HepG2 (cell line): ENCODE data around the gene RRBP1. TPM values are rescaled to one million over a fixed set of nuclear protein-coding genes. Genes with fewer than 3 reads are reported as not detected.

ENCODE experiments used
- AKAP8 ChIP-seq: sonication (generic); formaldehyde crosslinking; IDR thresholded peaks from 2 replicates; pipeline ENCODE4 v1.5.1; 2020; ENCODE audit warnings: mild to moderate bottlenecking, missing genetic modification reagents
- CHD4 ChIP-seq: fragments of 200-600 bp; sonication (generic); IDR thresholded peaks from 2 replicates; pipeline ENCODE4 v1.7.0; 2017; ENCODE audit warnings: mild to moderate bottlenecking, low read length, borderline replicate concordance
- DR1 ChIP-seq: sonication (generic); formaldehyde crosslinking; IDR thresholded peaks from 2 replicates; pipeline ENCODE4 v1.8.0; 2021; ENCODE audit warnings: mild to moderate bottlenecking, missing genetic modification reagents, inconsistent platforms
- HDAC2 ChIP-seq: sonication (generic); formaldehyde crosslinking; IDR thresholded peaks from 2 replicates; pipeline ENCODE4 v1.4.0; 2020; ENCODE audit warnings: missing genetic modification reagents
- MED13 ChIP-seq: sonication (generic); formaldehyde crosslinking; IDR thresholded peaks from 2 replicates; pipeline ENCODE4 v1.5.0; 2020; ENCODE audit warnings: missing genetic modification reagents
- MLLT10 ChIP-seq: sonication (generic); formaldehyde crosslinking; IDR thresholded peaks from 2 replicates; pipeline ENCODE4 v1.4.0; 2020; ENCODE audit warnings: missing genetic modification reagents
- NFYC ChIP-seq: IDR thresholded peaks from 2 replicates; pipeline ENCODE4 v1.6.1; 2016; ENCODE audit warnings: missing genetic modification reagents, missing compliant biosample characterization
- POLR2G ChIP-seq: fragments of 200-400 bp; formaldehyde crosslinking; IDR thresholded peaks from 2 replicates; pipeline ENCODE4 v1.6.1; 2018; ENCODE audit warnings: mild to moderate bottlenecking, low read depth, low read length, moderate library complexity
- SIN3A ChIP-seq: IDR thresholded peaks from 2 replicates; pipeline ENCODE4 v1.6.1; 2011; ENCODE audit warnings: low read depth, mild to moderate bottlenecking, control low read depth, low read length, borderline replicate concordance
- SNAI1 ChIP-seq: sonication (generic); formaldehyde crosslinking; IDR thresholded peaks from 2 replicates; pipeline ENCODE4 v1.5.0; 2020; ENCODE audit warnings: mild to moderate bottlenecking, missing genetic modification reagents, borderline replicate concordance
- SYNCRIP ChIP-seq: fragments of 200-400 bp; formaldehyde crosslinking; IDR thresholded peaks from 2 replicates; pipeline ENCODE4 v1.6.1; 2018; ENCODE audit warnings: mild to moderate bottlenecking, low read depth, low read length; ENCODE audit not compliant: insufficient read depth
- ZKSCAN8 ChIP-seq: IDR thresholded peaks from 2 replicates; pipeline ENCODE4 v1.6.1; 2016; ENCODE audit warnings: borderline replicate concordance, missing genetic modification reagents, missing compliant biosample characterization
- ZNF335 ChIP-seq: sonication (generic); formaldehyde crosslinking; IDR thresholded peaks from 2 replicates; pipeline ENCODE4 v1.4.0; 2020; ENCODE audit warnings: missing genetic modification reagents
- ZNF496 ChIP-seq: sonication (generic); formaldehyde crosslinking; IDR thresholded peaks from 2 replicates; pipeline ENCODE4 v1.8.1; 2023; ENCODE audit warnings: mild to moderate bottlenecking, moderate library complexity, missing genetic modification reagents; ENCODE audit not compliant: insufficient replicate concordance
- polyA plus RNA-seq, 8 experiments: library from polyadenylated mRNA; depleted of rRNA in 3 of 8; stranded (reverse) in 7 of 8; unstranded in 1 of 8; fragments of >200 nt; fragmentation: Illumina TruSeq in 4 of 8; extraction: Trizol in 4 of 8; gene quantifications; 2 replicates each; pipeline versions ENCODE4 v1.2.1 to v1.2.3, GENCODE V29; 2011 to 2016; ENCODE audit warnings: low read depth in 4 of 8, missing spikeins in 1 of 8, mixed read lengths in 1 of 8; ENCODE audit not compliant: insufficient read depth in 1 of 8
- total RNA-seq, 5 experiments: library from RNA; depleted of rRNA; stranded (reverse); fragments of >200 nt; fragmentation: Illumina TruSeq; extraction: Trizol; gene quantifications; 2 replicates each; pipeline ENCODE4 v1.2.3, GENCODE V29; 2016; ENCODE audit warnings: low read depth in 1 of 5
- TF ChIP-seq, protein P1 (sequence below): sonication (generic); formaldehyde crosslinking; IDR thresholded peaks from 2 replicates; pipeline ENCODE4 v1.4.0; 2020; ENCODE audit warnings: mild to moderate bottlenecking, missing genetic modification reagents
- TF ChIP-seq, protein P2 (sequence below): sonication (generic); formaldehyde crosslinking; IDR thresholded peaks from 2 replicates; pipeline ENCODE4 v1.4.0; 2020; ENCODE audit warnings: missing genetic modification reagents
- TF ChIP-seq, protein P3 (sequence below): sonication (generic); formaldehyde crosslinking; IDR thresholded peaks from 2 replicates; pipeline ENCODE4 v1.4.0; 2020; ENCODE audit warnings: missing genetic modification reagents, borderline replicate concordance
- TF ChIP-seq, protein P4 (sequence below): sonication (generic); formaldehyde crosslinking; IDR thresholded peaks from 2 replicates; pipeline ENCODE4 v1.5.0; 2020; ENCODE audit warnings: missing genetic modification reagents
- TF ChIP-seq, protein P5 (sequence below): sonication (generic); formaldehyde crosslinking; IDR thresholded peaks from 2 replicates; pipeline ENCODE4 v1.4.0; 2020; ENCODE audit warnings: missing genetic modification reagents, borderline replicate concordance
- TF ChIP-seq, protein P6 (sequence below): IDR thresholded peaks from 2 replicates; pipeline ENCODE4 v1.6.1; 2016; ENCODE audit warnings: missing compliant biosample characterization, missing genetic modification reagents, borderline replicate concordance

RRBP1 gene
- total and polyA plus RNA-seq, 2 of the 13 experiments (the other 11 are each of a cell fraction or from before 2014, with no cell fraction given): 150 to 222 TPM

DNA sequence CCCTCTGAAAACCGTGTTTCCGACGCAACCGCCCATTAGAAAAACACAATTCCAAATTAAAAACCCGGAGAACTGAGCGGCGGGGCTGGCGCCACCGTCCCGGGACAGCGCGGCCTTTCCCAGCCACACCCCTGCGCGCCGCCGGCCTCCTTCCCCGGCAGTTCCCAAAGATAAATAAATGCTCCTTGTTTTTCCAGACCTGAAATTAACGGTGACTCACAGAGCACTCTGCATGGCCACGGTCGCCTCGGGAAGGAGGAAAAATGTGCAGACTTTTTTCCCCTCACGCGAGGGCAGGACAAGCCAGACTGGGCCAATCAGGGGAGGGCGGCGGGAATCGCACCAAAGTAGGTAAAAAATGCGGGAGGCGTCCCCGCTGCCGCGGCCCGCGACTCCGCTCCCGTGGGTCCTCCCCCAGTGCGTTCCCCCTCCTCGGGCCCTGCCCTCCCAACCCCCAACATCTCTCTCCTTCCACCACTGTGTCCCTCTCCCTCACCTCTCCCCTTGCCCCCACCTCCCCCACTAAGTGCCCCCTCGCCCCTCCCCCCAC, 113.0 kb downstream of the RRBP1 start (continued):
- peak; percentile 54; the same call in 1 of the 2 replicates for TF ChIP-seq SIN3A
- no peak for TF ChIP-seq SNAI1
- TF ChIP-seq AKAP8 (CRISPR knock-in tag): no peak
- TF ChIP-seq, protein P1, sequence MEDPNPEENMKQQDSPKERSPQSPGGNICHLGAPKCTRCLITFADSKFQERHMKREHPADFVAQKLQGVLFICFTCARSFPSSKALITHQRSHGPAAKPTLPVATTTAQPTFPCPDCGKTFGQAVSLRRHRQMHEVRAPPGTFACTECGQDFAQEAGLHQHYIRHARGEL (CRISPR knock-in tag): no peak
- TF ChIP-seq, protein P2, sequence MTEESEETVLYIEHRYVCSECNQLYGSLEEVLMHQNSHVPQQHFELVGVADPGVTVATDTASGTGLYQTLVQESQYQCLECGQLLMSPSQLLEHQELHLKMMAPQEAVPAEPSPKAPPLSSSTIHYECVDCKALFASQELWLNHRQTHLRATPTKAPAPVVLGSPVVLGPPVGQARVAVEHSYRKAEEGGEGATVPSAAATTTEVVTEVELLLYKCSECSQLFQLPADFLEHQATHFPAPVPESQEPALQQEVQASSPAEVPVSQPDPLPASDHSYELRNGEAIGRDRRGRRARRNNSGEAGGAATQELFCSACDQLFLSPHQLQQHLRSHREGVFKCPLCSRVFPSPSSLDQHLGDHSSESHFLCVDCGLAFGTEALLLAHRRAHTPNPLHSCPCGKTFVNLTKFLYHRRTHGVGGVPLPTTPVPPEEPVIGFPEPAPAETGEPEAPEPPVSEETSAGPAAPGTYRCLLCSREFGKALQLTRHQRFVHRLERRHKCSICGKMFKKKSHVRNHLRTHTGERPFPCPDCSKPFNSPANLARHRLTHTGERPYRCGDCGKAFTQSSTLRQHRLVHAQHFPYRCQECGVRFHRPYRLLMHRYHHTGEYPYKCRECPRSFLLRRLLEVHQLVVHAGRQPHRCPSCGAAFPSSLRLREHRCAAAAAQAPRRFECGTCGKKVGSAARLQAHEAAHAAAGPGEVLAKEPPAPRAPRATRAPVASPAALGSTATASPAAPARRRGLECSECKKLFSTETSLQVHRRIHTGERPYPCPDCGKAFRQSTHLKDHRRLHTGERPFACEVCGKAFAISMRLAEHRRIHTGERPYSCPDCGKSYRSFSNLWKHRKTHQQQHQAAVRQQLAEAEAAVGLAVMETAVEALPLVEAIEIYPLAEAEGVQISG (CRISPR knock-in tag): peak; percentile 71
- TF ChIP-seq, protein P3, sequence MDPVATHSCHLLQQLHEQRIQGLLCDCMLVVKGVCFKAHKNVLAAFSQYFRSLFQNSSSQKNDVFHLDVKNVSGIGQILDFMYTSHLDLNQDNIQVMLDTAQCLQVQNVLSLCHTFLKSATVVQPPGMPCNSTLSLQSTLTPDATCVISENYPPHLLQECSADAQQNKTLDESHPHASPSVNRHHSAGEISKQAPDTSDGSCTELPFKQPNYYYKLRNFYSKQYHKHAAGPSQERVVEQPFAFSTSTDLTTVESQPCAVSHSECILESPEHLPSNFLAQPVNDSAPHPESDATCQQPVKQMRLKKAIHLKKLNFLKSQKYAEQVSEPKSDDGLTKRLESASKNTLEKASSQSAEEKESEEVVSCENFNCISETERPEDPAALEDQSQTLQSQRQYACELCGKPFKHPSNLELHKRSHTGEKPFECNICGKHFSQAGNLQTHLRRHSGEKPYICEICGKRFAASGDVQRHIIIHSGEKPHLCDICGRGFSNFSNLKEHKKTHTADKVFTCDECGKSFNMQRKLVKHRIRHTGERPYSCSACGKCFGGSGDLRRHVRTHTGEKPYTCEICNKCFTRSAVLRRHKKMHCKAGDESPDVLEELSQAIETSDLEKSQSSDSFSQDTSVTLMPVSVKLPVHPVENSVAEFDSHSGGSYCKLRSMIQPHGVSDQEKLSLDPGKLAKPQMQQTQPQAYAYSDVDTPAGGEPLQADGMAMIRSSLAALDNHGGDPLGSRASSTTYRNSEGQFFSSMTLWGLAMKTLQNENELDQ (CRISPR knock-in tag): 0 out of 2 replicates have a peak, but pooled peaks have one; percentile 19
- TF ChIP-seq, protein P4, sequence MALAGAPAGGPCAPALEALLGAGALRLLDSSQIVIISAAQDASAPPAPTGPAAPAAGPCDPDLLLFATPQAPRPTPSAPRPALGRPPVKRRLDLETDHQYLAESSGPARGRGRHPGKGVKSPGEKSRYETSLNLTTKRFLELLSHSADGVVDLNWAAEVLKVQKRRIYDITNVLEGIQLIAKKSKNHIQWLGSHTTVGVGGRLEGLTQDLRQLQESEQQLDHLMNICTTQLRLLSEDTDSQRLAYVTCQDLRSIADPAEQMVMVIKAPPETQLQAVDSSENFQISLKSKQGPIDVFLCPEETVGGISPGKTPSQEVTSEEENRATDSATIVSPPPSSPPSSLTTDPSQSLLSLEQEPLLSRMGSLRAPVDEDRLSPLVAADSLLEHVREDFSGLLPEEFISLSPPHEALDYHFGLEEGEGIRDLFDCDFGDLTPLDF: 0 out of 2 replicates have a peak, but pooled peaks have one; percentile 39
- TF ChIP-seq POLR2G: peak; percentile 67
- TF ChIP-seq, protein P5, sequence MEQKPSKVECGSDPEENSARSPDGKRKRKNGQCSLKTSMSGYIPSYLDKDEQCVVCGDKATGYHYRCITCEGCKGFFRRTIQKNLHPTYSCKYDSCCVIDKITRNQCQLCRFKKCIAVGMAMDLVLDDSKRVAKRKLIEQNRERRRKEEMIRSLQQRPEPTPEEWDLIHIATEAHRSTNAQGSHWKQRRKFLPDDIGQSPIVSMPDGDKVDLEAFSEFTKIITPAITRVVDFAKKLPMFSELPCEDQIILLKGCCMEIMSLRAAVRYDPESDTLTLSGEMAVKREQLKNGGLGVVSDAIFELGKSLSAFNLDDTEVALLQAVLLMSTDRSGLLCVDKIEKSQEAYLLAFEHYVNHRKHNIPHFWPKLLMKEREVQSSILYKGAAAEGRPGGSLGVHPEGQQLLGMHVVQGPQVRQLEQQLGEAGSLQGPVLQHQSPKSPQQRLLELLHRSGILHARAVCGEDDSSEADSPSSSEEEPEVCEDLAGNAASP (CRISPR knock-in tag): no peak
- TF ChIP-seq NFYC: peak; percentile 68
- TF ChIP-seq MLLT10 (CRISPR knock-in tag): no peak
- TF ChIP-seq CHD4: 0 out of 2 replicates have a peak, but pooled peaks have one; percentile 0
- TF ChIP-seq MED13 (CRISPR knock-in tag): 0 out of 2 replicates have a peak, but pooled peaks have one; percentile 45
- no peak for TF ChIP-seq DR1
- TF ChIP-seq HDAC2 (CRISPR knock-in tag): peak; percentile 64
- TF ChIP-seq, protein P6, sequence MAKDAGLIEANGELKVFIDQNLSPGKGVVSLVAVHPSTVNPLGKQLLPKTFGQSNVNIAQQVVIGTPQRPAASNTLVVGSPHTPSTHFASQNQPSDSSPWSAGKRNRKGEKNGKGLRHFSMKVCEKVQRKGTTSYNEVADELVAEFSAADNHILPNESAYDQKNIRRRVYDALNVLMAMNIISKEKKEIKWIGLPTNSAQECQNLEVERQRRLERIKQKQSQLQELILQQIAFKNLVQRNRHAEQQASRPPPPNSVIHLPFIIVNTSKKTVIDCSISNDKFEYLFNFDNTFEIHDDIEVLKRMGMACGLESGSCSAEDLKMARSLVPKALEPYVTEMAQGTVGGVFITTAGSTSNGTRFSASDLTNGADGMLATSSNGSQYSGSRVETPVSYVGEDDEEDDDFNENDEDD (CRISPR knock-in tag): peak; percentile 75; the same call in 1 of the 2 replicates
- peak; percentile 54; the same call in 1 of the 2 replicates for TF ChIP-seq ZNF335
- TF ChIP-seq ZKSCAN8: no peak
- TF ChIP-seq SYNCRIP: no peak
- no peak for TF ChIP-seq ZNF496
